ENCODE measurements around the gene PAIP2.

- no peak for TF ChIP-seq POLR2A (IDR thresholded peaks at IDR 0.05; ENCODE audit: low read depth, low read length)
- no peak for TF ChIP-seq TAF1 (IDR thresholded peaks at IDR 0.05; ENCODE audit: borderline replicate concordance, low read depth, low read length)
- no peak for TF ChIP-seq POLR2AphosphoS5 (IDR thresholded peaks at IDR 0.05; ENCODE audit: low read depth, low read length)
These were observed 46.2 kb upstream of the PAIP2 start for GRCh38 chr5:139295346-139296057.

Measured in GM12892 (cell line).